Endothelial cell of umbilical vein (primary cell): ENCODE measurements around the gene NHLRC4.

ENCODE experiments used
- CTCF ChIP-seq, 2 donors: IDR thresholded peaks; 1 replicate in 1 of 2; 2 replicates in 1 of 2; pipeline ENCODE4 v1.5.1; 2011; ENCODE audit warnings: low read length in 2 of 2, mild to moderate bottlenecking in 2 of 2, moderate library complexity in 2 of 2, control low read depth in 1 of 2, inconsistent platforms in 1 of 2, low read depth in 1 of 2; ENCODE audit not compliant: insufficient read depth in 1 of 2; ENCODE audit errors: extremely low read depth in 1 of 2
- EZH2 ChIP-seq: IDR thresholded peaks from 2 replicates; pipeline ENCODE4 v1.6.1; 2012; ENCODE audit warnings: borderline replicate concordance, low read depth, mild to moderate bottlenecking, moderate library complexity, low read length, inconsistent platforms; ENCODE audit not compliant: severe bottlenecking
- POLR2A ChIP-seq: IDR thresholded peaks from 2 replicates; pipeline ENCODE4 v1.6.1; 2012; ENCODE audit warnings: low read depth, mild to moderate bottlenecking, control low read depth, low read length

- TF ChIP-seq CTCF (IDR thresholded peaks at IDR 0.05; ENCODE audit: extremely low read depth in 1 of 2, insufficient read depth in 1 of 2, low read depth in 1 of 2, low read length in 2 of 2) (no peak), POLR2A (no peak), EZH2 (no peak)
These were observed 19.3 kb downstream of the NHLRC4 start for GRCh38 chr16:586047-586644.
